NT2/D1 (cell line): Measurements from ENCODE around the gene DSCAM.

Experiments used
- SUZ12 ChIP-seq: IDR thresholded peaks from 2 replicates; pipeline ENCODE4 v1.6.1; 2011; ENCODE audit not compliant: insufficient read length, insufficient read depth; ENCODE audit errors: extremely low read depth
- ZNF274 ChIP-seq: IDR thresholded peaks from 2 replicates; pipeline ENCODE4 v1.6.1; 2011; ENCODE audit warnings: mild to moderate bottlenecking, low read depth, low read length

GRCh38 chr21:40243685-40244084 is 603.3 kb downstream of the DSCAM start:
- no peak for TF ChIP-seq ZNF274
- no peak for TF ChIP-seq SUZ12
